Panc1 (cell line): ENCODE measurements around the gene MAGI1. TPM values are rescaled to one million over a fixed set of nuclear protein-coding genes. Genes with fewer than 3 reads are reported as not detected.

Experiments used
- ATAC-seq: fragments of 200-7000 bp; cut with Tn5 transposase; 2 replicates; pipeline ENCODE4 v1.9.1; 2020; ENCODE audit warnings: mild to moderate bottlenecking, moderate library complexity
- BruUV-seq: library from RNA; stranded (reverse); fragments of 400-500 nt; replicated peaks from 2 replicates; lab custom pipeline; 2021; lab: Mats Ljungman, UMichigan
- CTCF ChIA-PET: fragments of 300-600 bp; sonication (Branson Sonifier 250); formaldehyde crosslinking; loops from one replicate; lab custom pipeline; 2022; ENCODE audit warnings: antibody characterized with exemption; lab: Charles Lee
- POLR2A ChIA-PET: fragments of 300-600 bp; sonication (Branson Sonifier 250); formaldehyde crosslinking; loops from one replicate; lab custom pipeline; 2022; ENCODE audit warnings: antibody characterized with exemption; lab: Charles Lee
- DNase-seq: peaks from one replicate; pipeline ENCODE4 v3.0.0-alpha.2; 2010; ENCODE audit warnings: low read depth, low spot score
- H3K27ac ChIP-seq: 2 replicates; pipeline ENCODE4 v1.5.1; 2011; ENCODE audit warnings: mild to moderate bottlenecking, low read length, inconsistent platforms
- H3K27me3 ChIP-seq: fragments of 200-500 bp; sonication (Bioruptor generic); 2 replicates; pipeline ENCODE4 v1.6.0; 2014; ENCODE audit warnings: low read length, inconsistent platforms; ENCODE audit not compliant: control insufficient read depth, insufficient read depth
- H3K36me3 ChIP-seq: fragments of 200-500 bp; sonication (Bioruptor generic); 2 replicates; pipeline ENCODE4 v1.5.1; 2014; ENCODE audit warnings: inconsistent platforms, mild to moderate bottlenecking, low read length, moderate library complexity; ENCODE audit not compliant: control insufficient read depth, insufficient read depth
- H3K4me1 ChIP-seq: 2 replicates; pipeline ENCODE4 v1.5.1; 2011; ENCODE audit warnings: inconsistent platforms, mild to moderate bottlenecking, low read length, moderate library complexity; ENCODE audit not compliant: control insufficient read depth, insufficient read depth
- H3K4me3 ChIP-seq, 2 experiments: 2 replicates each; pipeline ENCODE4 v1.5.1; 2011 to 2012; ENCODE audit warnings: low read depth in 2 of 2, low read length in 2 of 2, mild to moderate bottlenecking in 2 of 2, inconsistent platforms in 1 of 2, moderate library complexity in 1 of 2
- H3K9me3 ChIP-seq: fragments of 200-500 bp; sonication (Bioruptor generic); 2 replicates; pipeline ENCODE4 v1.5.1; 2014; ENCODE audit warnings: low read depth, mild to moderate bottlenecking, inconsistent platforms, low read length, moderate library complexity; ENCODE audit not compliant: control insufficient read depth, insufficient read depth
- POLR2AphosphoS5 ChIP-seq: IDR thresholded peaks from 2 replicates; pipeline ENCODE4 v1.6.1; 2012; ENCODE audit warnings: mild to moderate bottlenecking, low read depth, low read length, moderate library complexity
- SIN3A ChIP-seq: IDR thresholded peaks from 2 replicates; pipeline ENCODE4 v1.6.1; 2012; ENCODE audit warnings: low read depth, mild to moderate bottlenecking, low read length, moderate library complexity, borderline replicate concordance; ENCODE audit not compliant: insufficient read depth
- TCF7L2 ChIP-seq: IDR thresholded peaks from 2 replicates; pipeline ENCODE4 v1.6.1; 2011; ENCODE audit warnings: mild to moderate bottlenecking, low read depth, low read length, inconsistent platforms
- in situ Hi-C: cut with HindIII; loops from 2 replicates; pipeline ENCODE4 v1.10.0; 2016; ENCODE audit warnings: low sequenced_read_pairs, low pct_unique_long_range_greater_than_20kb
- intact Hi-C: fragments of 100-400 bp; cut with micrococcal nuclease; formaldehyde crosslinking; loops from one replicate; pipeline ENCODE4 v1.10.0; 2022; ENCODE audit not compliant: unreplicated experiment
- total RNA-seq: library from RNA; stranded (reverse); gene quantifications from one replicate; pipeline ENCODE4 v1.2.1, GENCODE V29; 2021; ENCODE audit not compliant: unreplicated experiment
- TF ChIP-seq, protein P1 (sequence below), 2 experiments: IDR thresholded peaks; 2 replicates each; pipeline ENCODE4 v1.6.1; 2011 to 2012; ENCODE audit warnings: low read depth in 2 of 2, control low read depth in 1 of 2, low read length in 1 of 2, mild to moderate bottlenecking in 1 of 2, moderate library complexity in 1 of 2; ENCODE audit not compliant: insufficient read depth in 1 of 2
- TF ChIP-seq, protein P2 (sequence below): fragments of 450-650 bp; IDR thresholded peaks from 2 replicates; pipeline ENCODE4 v1.5.1; 2017; ENCODE audit warnings: mild to moderate bottlenecking

The MAGI1 gene
- total RNA-seq, 1 experiment from 2014 or later, result 9.5 TPM

DNA sequence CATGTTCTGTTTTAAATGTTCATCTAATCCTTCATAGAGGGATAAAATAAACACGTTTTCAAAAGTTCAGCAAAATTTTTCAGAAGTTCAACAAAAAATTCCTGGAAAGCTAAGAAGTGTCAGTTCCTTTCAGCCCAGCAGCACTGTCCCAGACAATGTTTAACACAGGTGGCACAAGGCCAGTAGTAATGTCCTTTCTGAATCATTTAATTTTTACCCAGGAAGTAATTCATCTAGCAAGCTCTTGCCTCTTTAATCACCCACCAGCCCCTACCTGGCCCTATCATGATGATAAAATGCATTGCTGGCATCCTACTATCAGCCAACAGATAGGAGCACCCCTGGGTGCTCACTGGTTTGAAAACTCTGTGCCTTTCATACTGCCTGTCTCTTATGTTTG is 723.8 kb downstream of the MAGI1 start:
- no peak for DNase-seq
- in situ Hi-C loops, result no loop called here
- Histone ChIP-seq H3K4me1 (no peaks in the 10 kb centered on the region), H3K27ac (no peak overlapping the region), H3K9me3 (no peaks in the 10 kb centered on the region), H3K27me3 (no peaks in the 10 kb centered on the region), H3K4me3 (no peak overlapping the region), H3K36me3 (no peaks in the 10 kb centered on the region)
- TF ChIP-seq POLR2AphosphoS5 (no peak), TCF7L2 (no peak), SIN3A (no peak)
- TF ChIP-seq, protein P1, sequence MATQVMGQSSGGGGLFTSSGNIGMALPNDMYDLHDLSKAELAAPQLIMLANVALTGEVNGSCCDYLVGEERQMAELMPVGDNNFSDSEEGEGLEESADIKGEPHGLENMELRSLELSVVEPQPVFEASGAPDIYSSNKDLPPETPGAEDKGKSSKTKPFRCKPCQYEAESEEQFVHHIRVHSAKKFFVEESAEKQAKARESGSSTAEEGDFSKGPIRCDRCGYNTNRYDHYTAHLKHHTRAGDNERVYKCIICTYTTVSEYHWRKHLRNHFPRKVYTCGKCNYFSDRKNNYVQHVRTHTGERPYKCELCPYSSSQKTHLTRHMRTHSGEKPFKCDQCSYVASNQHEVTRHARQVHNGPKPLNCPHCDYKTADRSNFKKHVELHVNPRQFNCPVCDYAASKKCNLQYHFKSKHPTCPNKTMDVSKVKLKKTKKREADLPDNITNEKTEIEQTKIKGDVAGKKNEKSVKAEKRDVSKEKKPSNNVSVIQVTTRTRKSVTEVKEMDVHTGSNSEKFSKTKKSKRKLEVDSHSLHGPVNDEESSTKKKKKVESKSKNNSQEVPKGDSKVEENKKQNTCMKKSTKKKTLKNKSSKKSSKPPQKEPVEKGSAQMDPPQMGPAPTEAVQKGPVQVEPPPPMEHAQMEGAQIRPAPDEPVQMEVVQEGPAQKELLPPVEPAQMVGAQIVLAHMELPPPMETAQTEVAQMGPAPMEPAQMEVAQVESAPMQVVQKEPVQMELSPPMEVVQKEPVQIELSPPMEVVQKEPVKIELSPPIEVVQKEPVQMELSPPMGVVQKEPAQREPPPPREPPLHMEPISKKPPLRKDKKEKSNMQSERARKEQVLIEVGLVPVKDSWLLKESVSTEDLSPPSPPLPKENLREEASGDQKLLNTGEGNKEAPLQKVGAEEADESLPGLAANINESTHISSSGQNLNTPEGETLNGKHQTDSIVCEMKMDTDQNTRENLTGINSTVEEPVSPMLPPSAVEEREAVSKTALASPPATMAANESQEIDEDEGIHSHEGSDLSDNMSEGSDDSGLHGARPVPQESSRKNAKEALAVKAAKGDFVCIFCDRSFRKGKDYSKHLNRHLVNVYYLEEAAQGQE (IDR thresholded peaks at IDR 0.05; ENCODE audit: insufficient read depth in 1 of 2, low read depth in 2 of 2, low read length in 1 of 2), result no peak
- TF ChIP-seq, protein P2, sequence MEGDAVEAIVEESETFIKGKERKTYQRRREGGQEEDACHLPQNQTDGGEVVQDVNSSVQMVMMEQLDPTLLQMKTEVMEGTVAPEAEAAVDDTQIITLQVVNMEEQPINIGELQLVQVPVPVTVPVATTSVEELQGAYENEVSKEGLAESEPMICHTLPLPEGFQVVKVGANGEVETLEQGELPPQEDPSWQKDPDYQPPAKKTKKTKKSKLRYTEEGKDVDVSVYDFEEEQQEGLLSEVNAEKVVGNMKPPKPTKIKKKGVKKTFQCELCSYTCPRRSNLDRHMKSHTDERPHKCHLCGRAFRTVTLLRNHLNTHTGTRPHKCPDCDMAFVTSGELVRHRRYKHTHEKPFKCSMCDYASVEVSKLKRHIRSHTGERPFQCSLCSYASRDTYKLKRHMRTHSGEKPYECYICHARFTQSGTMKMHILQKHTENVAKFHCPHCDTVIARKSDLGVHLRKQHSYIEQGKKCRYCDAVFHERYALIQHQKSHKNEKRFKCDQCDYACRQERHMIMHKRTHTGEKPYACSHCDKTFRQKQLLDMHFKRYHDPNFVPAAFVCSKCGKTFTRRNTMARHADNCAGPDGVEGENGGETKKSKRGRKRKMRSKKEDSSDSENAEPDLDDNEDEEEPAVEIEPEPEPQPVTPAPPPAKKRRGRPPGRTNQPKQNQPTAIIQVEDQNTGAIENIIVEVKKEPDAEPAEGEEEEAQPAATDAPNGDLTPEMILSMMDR, result no peak
- ChIA-PET CTCF (no interaction called here), POLR2A (no interaction called here)
- intact Hi-C loops, result no loop called here
- BruUV-seq, result no TSS peak
- ATAC-seq, result no peak

DNA sequence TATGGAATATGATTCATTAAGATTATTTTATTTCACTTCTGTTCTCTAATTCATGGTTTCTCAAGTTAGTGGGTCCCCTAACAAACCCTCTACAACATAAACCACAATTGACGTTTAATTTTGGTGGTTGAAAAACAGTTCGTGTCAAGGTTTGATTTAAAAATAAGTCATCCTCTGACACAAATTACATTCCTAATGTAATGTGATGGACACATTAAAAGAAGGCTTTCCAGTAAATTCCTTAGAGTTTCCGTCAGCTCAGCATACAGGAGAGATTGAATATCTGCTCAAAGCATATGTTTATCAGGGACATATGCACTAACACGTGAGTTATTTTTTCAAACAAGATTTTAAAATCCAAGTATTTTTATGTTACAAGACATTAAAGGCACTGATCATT is 724.4 kb downstream of the MAGI1 start:
- CTCF ChIA-PET, result no interaction called here
- no TSS peak for BruUV-seq
- DNase-seq (no peak), ATAC-seq (no peak)
- intact Hi-C loops, result no loop called here
- Histone ChIP-seq H3K9me3 (no peaks in the 10 kb centered on the region), H3K36me3 (no peaks in the 10 kb centered on the region), H3K4me3 (no peak overlapping the region), H3K4me1 (no peaks in the 10 kb centered on the region), H3K27me3 (no peaks in the 10 kb centered on the region), H3K27ac (no peak overlapping the region)
- in situ Hi-C loops, result no loop called here
- TF ChIP-seq TCF7L2, result no peak
- TF ChIP-seq, protein P1 (IDR thresholded peaks at IDR 0.05; ENCODE audit: insufficient read depth in 1 of 2, low read depth in 2 of 2, low read length in 1 of 2), result no peak
- TF ChIP-seq SIN3A, result no peak
- no peak for TF ChIP-seq POLR2AphosphoS5
- TF ChIP-seq, protein P2, result no peak
- POLR2A ChIA-PET, result no interaction called here
